Stromal cell of bone marrow (primary cell): ENCODE measurements around the gene WFDC1.
A peak's percentile ranks its signal among the peaks of the same experiment; 100 is the strongest.
"Not testable (repeated sequence)": the region's sequence is repeated elsewhere in the genome, so short reads cannot be mapped to it uniquely, and the experiment has no call there.

Source experiments
- DNase-seq: peaks from one replicate; pipeline ENCODE4 v3.0.0-alpha.2; 2012; ENCODE audit warnings: low read depth

Gene WFDC1

GRCh38 chr16:84329016-84329415, 34.3 kb downstream of the WFDC1 start:
- no peak for DNase-seq

DNA sequence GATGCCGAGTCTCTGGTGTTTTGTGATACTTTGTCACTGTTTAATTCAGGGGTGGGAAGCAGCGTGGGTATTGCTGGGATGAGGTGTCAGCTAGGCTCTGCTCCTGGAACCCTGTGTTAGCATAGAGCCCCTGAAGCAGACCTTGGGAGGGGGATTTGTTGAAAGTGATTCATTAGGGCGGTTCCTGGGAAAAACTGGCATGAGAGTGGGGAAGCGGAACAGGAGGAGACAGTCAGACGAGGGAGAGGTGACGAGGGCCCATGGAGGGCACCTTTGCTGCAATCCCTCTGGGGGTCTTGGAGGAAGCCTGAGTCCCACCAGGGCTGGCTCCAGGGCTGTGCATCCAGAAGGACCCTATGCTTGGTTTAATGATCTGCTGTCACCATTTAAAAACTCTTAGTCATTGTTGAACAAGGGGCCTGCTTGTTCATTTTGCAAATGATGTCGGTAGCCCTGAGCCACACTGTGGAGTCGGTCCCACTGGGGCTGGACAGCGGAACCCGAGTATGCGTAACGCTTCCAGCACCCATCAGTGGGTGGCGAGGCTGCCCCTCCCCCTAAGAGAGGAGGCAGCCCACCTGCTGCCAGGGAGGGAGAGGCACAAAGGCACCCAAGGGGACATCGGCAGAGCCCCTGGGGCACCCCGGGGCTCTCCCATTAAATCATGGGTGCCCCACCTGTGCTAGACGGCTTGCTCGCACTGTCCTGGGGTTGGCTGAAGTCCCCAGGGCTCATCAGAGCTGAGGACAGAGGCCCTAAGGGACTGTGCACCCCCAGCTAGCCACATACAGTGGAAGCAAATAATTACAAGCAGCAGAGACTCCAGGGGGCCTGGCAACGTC, 35.4 kb downstream of the WFDC1 start:
- DNase-seq = no peak

GRCh38 chr16:84330685-84331050, 36.0 kb downstream of the WFDC1 start:
- no peak for DNase-seq

GRCh38 chr16:84331998-84332780, 37.5 kb downstream of the WFDC1 start:
- peak; percentile 10 for DNase-seq

DNA sequence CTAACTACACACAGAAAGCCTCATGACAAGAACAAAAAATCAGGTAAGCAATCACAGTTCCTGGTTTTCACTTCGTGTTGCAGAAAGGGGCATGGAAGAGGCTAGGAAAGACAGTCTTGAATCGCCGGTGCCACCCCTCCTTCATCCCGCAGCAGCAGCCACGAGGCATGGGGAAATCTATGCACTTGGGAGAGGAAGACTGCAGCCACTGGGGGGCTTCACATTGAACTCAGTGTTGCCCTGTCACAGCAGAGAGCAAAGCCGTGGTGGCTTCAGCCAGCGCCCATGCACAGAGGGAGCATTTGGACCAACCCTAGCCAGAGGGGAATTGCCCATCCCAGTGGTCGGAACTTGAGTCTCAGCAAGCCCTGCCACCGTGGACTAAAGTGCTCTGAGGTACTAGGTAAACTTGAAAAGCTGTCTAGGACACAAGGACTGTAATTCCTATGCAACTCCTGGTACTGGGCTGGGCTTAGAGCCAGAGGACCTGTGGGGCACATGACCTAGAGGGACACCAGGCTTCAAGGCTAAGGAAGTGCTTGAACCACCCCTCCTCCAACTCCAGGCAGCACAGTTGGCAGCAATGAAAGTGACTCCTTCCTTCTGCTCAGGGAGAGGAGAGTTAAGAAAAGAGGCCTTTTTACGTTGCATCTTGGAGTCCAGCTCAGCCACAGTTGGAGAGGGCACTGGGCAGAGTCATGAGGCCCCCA, 38.5 kb downstream of the WFDC1 start:
- DNase-seq = no peak

GRCh38 chr16:84334058-84334457, 39.4 kb downstream of the WFDC1 start:
- no peak for DNase-seq

- no peak for DNase-seq
Observed at GRCh38 chr16:84334482-84334881, 39.8 kb downstream of the WFDC1 start.

GRCh38 chr16:84337236-84337635, 42.6 kb downstream of the WFDC1 start:
- DNase-seq = not testable (repeated sequence)

DNA sequence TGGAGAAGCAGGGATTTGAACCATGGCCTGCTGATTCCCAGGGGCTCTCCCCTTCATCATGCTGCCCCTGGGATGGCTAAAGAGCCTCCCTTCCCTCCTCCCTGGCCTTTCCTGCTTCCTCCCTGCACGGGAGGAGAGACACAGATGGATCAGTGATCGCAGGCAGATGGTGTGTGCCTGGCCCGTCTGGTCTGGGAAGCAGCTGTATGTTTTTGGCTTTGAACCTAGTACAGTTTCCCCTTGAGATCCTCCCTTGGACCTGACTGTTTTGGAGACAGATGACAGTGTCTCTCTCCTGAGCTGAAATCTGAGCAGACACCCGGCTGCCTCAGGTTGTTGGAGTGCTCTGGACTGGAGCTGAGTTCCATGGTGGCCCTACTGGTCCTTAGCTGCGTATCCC, 44.6 kb downstream of the WFDC1 start:
- DNase-seq = no peak

DNA sequence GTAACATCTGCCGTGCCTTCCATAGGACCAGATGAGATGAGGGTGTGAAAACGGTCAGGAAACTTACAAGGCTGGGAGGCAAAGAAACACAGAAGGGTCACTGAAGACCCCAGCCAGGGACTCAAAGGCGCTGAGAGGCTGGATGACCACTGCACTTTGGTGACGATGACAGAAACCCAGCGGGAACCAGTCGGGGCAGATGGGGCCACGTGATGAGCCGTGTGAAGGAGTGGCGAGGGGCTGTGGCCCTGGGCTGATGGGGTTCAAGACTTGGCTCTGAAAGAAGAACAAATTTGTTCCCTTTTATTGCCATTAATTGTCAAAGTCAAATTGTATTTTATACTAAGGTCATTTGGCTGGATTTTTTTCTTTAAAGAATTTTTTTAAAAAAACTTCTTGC, 45.1 kb downstream of the WFDC1 start:
- DNase-seq = no peak

DNA sequence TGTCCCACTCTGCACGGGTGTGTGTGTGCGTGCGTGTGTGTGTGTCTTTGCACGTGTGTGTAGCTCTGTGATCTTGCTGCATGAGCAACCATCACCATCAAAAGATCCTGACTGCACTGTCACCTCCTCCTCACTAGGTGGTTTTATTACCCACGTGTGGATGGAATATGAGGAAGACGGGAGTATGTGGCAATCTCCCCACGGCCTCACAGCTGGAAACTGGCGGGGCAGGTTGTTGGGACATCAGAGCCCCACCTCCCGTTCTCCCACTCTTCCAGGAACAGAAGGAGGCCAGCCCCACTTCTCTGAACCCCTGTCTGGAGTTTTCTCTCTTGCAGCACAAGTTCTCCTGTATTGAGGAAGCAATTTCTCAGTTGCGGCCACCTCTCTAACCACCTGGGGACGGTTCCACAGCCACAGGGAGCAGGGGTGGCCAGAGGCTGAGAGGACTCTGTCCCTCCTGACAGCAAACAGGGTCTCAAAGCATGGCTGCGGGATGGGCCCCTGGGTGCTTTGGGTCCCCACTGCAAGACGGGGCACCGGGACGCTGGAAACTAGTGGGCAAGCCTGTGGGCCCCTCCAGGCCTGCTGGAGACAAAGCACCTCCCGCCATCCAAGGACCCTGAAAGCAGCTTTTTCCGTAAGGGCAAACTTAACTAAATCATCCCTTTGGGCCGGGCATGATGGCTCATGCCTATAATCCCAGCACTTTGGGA, 45.8 kb downstream of the WFDC1 start:
- no peak for DNase-seq

DNA sequence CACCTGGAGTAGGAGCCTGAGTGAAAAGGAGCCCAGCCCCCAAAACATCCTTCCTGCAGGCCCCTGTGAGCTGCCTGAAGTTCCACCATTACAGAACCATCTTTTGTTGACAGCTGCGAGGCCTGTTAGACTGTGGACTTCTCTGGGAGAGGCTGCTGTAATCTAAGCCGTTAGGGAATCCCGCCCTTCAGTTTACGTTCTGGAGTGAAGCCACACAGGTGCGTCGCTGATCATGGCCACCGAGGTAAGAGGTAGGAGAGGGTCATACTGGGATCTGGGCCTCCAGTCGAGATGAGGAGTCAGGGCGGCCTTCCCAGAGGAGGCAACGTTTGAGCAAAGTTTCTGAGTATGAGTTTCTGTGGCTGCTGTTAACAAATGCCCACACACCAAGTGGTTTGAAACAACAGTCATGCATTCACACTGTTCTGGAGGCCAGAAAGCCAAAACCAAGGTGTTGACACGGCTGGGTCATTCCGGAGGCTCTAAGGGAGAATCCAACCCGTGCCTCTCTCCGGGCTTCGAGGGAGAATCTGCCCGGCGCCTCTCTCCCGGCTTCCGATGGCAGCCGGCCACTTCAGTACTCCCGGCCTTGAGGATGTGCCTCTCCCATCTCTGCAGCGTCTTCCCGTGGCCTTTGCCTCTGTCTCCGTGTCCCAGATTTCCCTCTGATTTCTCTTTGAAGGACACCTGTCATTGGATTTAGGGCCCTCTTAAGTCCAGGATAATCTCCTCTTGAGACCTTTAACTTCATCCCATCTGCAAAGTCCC, 47.0 kb downstream of the WFDC1 start:
- DNase-seq = no peak

DNA sequence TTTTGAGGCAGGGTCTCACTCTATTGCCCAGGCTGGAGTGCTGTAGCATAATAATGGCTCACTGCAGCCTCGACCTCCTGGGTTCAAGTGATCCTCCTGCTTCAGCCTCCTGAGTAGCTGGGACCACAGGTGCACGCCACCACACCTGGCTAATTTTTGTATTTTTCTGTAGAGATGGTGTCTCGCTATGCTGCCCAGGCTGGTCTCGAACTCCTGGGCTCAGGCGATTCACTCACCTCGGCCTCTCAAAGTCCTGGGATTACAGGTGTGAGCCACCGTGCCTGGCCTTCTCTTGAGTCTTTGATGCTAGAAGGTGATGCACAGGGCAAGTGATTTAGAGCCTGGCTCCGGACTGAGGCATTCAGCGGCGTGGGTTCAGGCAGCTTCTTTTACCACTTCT, 49.1 kb downstream of the WFDC1 start:
- DNase-seq = not testable (repeated sequence)

DNA sequence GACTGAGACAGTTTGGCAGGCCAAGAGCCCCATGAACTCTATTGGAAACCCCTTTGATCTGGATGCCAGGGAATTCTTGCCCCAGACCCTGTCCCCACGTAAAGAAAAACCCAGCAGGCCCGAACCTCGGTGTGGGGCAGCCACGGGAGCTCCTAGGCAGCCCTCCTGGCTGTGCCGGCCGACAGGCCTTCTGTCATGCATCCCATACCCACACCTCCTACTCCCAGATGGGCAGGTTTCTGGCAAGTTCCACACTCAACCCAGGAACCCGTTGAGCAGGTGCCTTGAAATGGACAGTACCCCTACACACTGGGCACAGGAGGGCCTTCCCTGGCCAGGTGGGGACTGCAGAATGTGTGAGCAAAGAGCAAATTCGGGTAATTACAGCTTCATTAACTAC, 50.1 kb downstream of the WFDC1 start:
- no peak for DNase-seq

- no peak for DNase-seq
Observed at GRCh38 chr16:84347161-84347560, 52.5 kb downstream of the WFDC1 start.

DNA sequence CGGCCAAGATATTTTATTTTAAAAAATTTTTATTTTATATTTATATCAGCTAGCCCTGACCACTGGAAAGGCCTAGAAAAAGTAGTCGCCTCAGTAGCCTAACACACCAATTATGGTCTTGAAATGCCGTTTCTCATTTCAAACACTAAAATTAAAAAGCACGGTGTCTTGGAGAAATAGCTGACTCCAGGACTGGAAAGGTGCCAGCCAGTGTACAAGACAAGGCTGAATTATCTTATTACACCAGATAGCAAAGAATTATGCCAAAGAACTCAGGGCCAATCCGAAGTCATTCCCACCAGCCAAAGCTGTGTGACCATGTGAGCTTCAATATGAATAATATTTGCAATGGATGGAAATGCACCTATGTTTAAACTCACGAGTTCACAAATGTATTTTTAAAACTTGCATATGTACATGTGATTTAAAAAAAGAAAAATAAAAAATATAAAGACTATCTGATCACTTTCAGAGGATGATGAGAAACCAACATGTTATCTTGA, 53.8 kb downstream of the WFDC1 start:
- DNase-seq = no peak

GRCh38 chr16:84349862-84350684, 55.4 kb downstream of the WFDC1 start:
- no peak for DNase-seq

DNA sequence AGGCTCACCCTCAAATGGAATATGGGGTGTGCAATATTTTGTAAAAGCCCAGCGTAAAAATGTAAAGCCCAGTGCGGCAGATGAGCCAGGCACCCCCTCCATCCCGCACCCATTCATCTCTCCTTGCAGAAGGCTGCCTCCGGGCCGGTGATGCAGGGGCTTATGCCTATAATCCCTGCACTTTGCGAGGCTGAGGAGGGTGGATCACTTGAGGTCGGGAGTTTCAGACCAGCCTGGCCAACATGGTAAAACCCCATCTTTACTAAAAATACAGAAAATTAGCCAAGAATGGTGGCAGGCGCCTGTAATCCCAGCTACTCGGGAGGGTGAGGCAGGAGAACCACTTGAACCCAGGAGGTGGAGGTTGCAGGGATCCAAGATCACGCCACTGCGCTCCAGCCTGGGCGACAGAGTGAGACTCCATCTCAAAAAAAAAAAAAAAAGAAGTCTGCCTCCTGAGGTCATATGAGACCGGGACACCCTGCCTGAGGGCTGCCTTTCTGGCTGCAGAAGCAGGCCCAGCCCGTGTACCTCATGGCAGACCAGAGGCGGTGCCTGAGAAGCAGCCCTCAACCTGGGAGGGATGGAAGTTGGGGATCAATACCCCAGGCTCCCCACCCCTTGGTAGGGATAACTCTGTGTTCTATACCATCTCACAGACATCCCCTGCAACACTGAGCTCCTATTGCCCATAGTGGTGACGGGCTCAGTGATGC, 56.2 kb downstream of the WFDC1 start:
- DNase-seq = no peak

DNA sequence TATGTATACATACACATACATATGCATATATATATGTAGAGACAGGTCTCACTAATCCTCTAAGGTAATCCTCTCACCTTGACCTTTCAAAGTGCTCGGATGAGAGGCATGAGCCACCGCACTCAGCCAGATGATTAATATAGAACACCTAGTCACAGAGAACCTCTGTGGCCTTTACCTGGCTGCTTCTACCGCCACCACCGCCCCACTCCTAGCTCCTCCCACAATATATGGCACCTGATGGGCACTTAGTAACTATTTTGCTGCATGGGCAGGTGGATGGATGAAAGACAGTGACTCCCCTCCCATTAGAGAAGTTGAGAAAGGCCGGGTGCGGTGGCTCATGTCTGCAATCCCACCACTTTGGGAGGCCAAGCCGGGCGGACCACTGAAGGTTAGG, 57.0 kb downstream of the WFDC1 start:
- DNase-seq = no peak

DNA sequence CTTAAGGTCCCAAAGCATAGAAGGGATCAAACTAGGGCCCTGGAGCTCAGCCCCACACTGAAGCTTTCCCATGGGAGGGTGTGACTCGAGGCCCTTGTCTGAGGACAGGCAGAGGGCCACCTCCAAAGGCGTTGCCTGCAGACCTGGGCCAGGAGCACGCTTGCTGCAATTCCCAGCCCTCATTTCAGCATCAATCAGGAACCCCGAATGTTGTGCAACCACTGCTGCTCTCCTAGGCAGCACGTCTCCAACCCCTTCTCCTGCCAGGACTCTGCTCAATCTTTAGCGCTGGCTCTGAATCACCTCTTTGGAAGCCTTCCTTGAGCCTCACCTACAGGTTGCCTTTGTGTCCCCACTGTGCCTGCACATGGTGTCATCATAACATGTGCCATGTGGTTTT, 59.6 kb downstream of the WFDC1 start:
- DNase-seq = no peak
